ENCODE results near the gene POLR2F.
A peak's percentile ranks its signal among the peaks of the same experiment; 100 is the strongest.

The POLR2F gene

GRCh38 chr22:37953437-37954179 lies at the start of gene POLR2F, which contains the start of gene C22orf23:
Gene POLR2F (plus strand): TSS chr22:37953699. CDS start chr22:37953788, 89 bp downstream.
Gene C22orf23 (minus strand): TSS chr22:37953601. CDS start chr22:37953149, 452 bp downstream.
- H3K4me3 ChIP-seq (ENCODE audit: low read length), result peak within 1 kb of the TSS; percentile 90
- no peak for TF ChIP-seq ZNF274 (IDR thresholded peaks at IDR 0.05; ENCODE audit: low read depth, low read length)

- no peak for TF ChIP-seq ZNF274 (IDR thresholded peaks at IDR 0.05; ENCODE audit: low read depth, low read length)
- peak overlapping the region; percentile 88; the same call in 1 of the 2 replicates for H3K4me3 ChIP-seq (ENCODE audit: low read length)
Observed at GRCh38 chr22:37904572-37905533, 48.6 kb upstream of the POLR2F start.

GRCh38 chr22:37905534-37906363 lies 47.8 kb upstream of the POLR2F start, which contains the start of gene MICALL1:
Gene MICALL1 (plus strand): TSS chr22:37906297. CDS start chr22:37906423, 126 bp downstream.
- TF ChIP-seq ZNF274 (IDR thresholded peaks at IDR 0.05; ENCODE audit: low read depth, low read length), result no peak
- H3K4me3 ChIP-seq (ENCODE audit: low read length), result peak within 1 kb of the TSS; percentile 88

- TF ChIP-seq ZNF274 (IDR thresholded peaks at IDR 0.05; ENCODE audit: low read depth, low read length), result no peak
- peak overlapping the region; percentile 88 for H3K4me3 ChIP-seq (ENCODE audit: low read length)
Observed at GRCh38 chr22:37906364-37907008, 47.0 kb upstream of the POLR2F start.

GRCh38 chr22:37907036-37907954 lies 46.2 kb upstream of the POLR2F start:
- no peak for TF ChIP-seq ZNF274 (IDR thresholded peaks at IDR 0.05; ENCODE audit: low read depth, low read length)
- H3K4me3 ChIP-seq (ENCODE audit: low read length), result peak overlapping the region; percentile 88

- H3K4me3 ChIP-seq (ENCODE audit: low read length), result no peak overlapping the region
- no peak for TF ChIP-seq ZNF274 (IDR thresholded peaks at IDR 0.05; ENCODE audit: low read depth, low read length)
Observed at GRCh38 chr22:37909766-37910165, 43.7 kb upstream of the POLR2F start.

GRCh38 chr22:37910890-37911672 lies 42.4 kb upstream of the POLR2F start:
- no peak for TF ChIP-seq ZNF274 (IDR thresholded peaks at IDR 0.05; ENCODE audit: low read depth, low read length)
- H3K4me3 ChIP-seq (ENCODE audit: low read length), result no peak overlapping the region

- no peak for TF ChIP-seq ZNF274 (IDR thresholded peaks at IDR 0.05; ENCODE audit: low read depth, low read length)
- H3K4me3 ChIP-seq (ENCODE audit: low read length), result no peak overlapping the region
Observed at GRCh38 chr22:37911697-37912096, 41.8 kb upstream of the POLR2F start.

GRCh38 chr22:37912171-37912570 lies 41.3 kb upstream of the POLR2F start:
- H3K4me3 ChIP-seq (ENCODE audit: low read length), result no peak overlapping the region
- TF ChIP-seq ZNF274 (IDR thresholded peaks at IDR 0.05; ENCODE audit: low read depth, low read length), result no peak

GRCh38 chr22:37913233-37913721 lies 40.2 kb upstream of the POLR2F start:
- no peak for TF ChIP-seq ZNF274 (IDR thresholded peaks at IDR 0.05; ENCODE audit: low read depth, low read length)
- H3K4me3 ChIP-seq (ENCODE audit: low read length), result no peak overlapping the region

- no peak overlapping the region for H3K4me3 ChIP-seq (ENCODE audit: low read length)
- TF ChIP-seq ZNF274 (IDR thresholded peaks at IDR 0.05; ENCODE audit: low read depth, low read length), result no peak
Observed at GRCh38 chr22:37916311-37916710, 37.2 kb upstream of the POLR2F start.

All from GM08714 (cell line).